ENCODE measurements around the gene OSER1.

The OSER1 gene

DNA sequence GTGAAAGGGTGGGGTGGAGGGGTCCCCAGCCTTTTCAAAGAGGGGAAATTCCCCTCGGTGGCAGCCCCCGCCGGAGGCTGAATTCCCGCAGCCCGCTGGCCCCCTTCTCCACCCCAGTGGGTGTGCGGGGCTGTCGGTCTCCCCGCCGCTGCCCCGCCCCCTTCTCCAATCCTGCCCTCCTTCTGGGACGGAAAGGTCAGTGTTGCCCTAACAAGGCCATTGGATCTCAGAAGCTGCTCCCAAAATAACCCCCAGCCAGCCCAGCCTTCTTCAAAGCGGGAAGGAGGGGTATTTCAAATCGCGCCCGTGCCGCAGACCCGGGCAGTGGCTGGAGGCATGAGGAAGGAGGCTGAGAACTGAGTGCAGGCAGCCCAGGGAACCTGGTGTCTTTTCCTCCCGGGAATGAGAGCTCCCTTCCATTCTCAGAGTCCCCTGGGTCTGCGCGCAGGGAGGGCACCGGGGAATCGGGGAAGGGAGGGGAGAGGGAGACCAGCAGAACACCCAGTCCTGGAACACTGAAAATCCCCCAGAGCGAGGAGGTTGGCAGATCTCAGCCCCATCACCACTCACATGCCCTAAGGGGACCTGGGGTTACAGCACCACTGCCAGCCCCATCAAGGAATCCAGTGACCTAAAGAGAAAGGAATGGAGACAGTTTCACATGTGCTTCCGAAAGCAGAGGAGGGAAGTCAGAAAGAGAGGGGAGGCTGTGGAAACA, 23.4 kb downstream of the OSER1 start, which contains the start of gene JPH2:
Gene JPH2, minus strand, starts transcription at position 135 of the 718 bp plus-strand sequence. CDS start 483 bp downstream, outside the sequence.
- peak within 1 kb of the TSS; percentile 13 for H3K4me2 ChIP-seq (ENCODE audit: low read depth, low read length, poor library complexity, severe bottlenecking)
- H3K4me3 ChIP-seq (ENCODE audit: low read length, poor library complexity, severe bottlenecking) = peak within 1 kb of the TSS; percentile 35
- H3F3A ChIP-seq (ENCODE audit: low read depth) = no peaks in the 10 kb centered on the region
- peak within 1 kb of the TSS; percentile 19; the same call in 1 of the 2 replicates for H2AFZ ChIP-seq (ENCODE audit: low read length)
- H3K79me2 ChIP-seq (ENCODE audit: insufficient read depth, low read length) = no peaks in the 10 kb centered on the region
- TF ChIP-seq EZH2phosphoT487 (IDR thresholded peaks at IDR 0.05; ENCODE audit: borderline replicate concordance) = no peak
- TF ChIP-seq, protein P1, sequence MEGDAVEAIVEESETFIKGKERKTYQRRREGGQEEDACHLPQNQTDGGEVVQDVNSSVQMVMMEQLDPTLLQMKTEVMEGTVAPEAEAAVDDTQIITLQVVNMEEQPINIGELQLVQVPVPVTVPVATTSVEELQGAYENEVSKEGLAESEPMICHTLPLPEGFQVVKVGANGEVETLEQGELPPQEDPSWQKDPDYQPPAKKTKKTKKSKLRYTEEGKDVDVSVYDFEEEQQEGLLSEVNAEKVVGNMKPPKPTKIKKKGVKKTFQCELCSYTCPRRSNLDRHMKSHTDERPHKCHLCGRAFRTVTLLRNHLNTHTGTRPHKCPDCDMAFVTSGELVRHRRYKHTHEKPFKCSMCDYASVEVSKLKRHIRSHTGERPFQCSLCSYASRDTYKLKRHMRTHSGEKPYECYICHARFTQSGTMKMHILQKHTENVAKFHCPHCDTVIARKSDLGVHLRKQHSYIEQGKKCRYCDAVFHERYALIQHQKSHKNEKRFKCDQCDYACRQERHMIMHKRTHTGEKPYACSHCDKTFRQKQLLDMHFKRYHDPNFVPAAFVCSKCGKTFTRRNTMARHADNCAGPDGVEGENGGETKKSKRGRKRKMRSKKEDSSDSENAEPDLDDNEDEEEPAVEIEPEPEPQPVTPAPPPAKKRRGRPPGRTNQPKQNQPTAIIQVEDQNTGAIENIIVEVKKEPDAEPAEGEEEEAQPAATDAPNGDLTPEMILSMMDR (conservative IDR thresholded peaks at IDR 0.05; ENCODE audit: low read length) = no peak
- no peaks in the 10 kb centered on the region for H3K27me3 ChIP-seq (ENCODE audit: insufficient read depth, low read length, poor library complexity, severe bottlenecking)
- H3K36me3 ChIP-seq (ENCODE audit: insufficient read depth, low read length) = no peaks in the 10 kb centered on the region
- no peaks in the 10 kb centered on the region for H3K9me2 ChIP-seq (replicated peaks; ENCODE audit: low read depth, low read length)
- no peaks in the 10 kb centered on the region for H3K4me1 ChIP-seq (ENCODE audit: insufficient read depth, low read length, poor library complexity, severe bottlenecking)
- no peak within 1 kb of the TSS for H3K9ac ChIP-seq (ENCODE audit: low read depth, low read length, poor library complexity, severe bottlenecking)
- no peaks in the 10 kb centered on the region for H3K9me3 ChIP-seq (ENCODE audit: insufficient read depth, low read depth, low read length)
- H4K20me1 ChIP-seq (ENCODE audit: insufficient read depth, low read length, poor library complexity, severe bottlenecking) = no peaks in the 10 kb centered on the region

DNA sequence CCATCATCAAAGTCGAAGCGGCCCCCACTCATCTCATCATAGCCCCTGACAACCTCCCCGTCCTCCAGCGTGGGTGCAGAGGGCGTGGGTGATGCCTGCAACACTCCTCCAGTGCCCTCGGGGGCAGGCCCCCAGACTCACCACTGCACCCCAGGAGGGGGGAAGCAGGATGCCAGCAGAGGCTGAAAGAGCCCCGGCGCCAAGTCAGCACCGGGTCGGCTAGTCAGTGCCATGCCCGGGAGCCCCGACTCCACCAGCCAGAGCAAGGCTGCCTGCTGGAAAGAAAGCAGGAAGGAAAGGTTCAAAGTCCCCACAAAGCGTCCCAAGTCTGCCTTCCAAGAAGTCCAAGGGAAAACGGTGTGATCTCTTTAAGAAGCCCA, 23.9 kb downstream of the OSER1 start:
- H3K9me2 ChIP-seq (replicated peaks; ENCODE audit: low read depth, low read length) = no peaks in the 10 kb centered on the region
- H3K27me3 ChIP-seq (ENCODE audit: insufficient read depth, low read length, poor library complexity, severe bottlenecking) = no peaks in the 10 kb centered on the region
- no peaks in the 10 kb centered on the region for H3K36me3 ChIP-seq (ENCODE audit: insufficient read depth, low read length)
- no peak overlapping the region for H3K9ac ChIP-seq (ENCODE audit: low read depth, low read length, poor library complexity, severe bottlenecking)
- H2AFZ ChIP-seq (ENCODE audit: low read length) = no peak overlapping the region
- no peaks in the 10 kb centered on the region for H3K79me2 ChIP-seq (ENCODE audit: insufficient read depth, low read length)
- no peaks in the 10 kb centered on the region for H4K20me1 ChIP-seq (ENCODE audit: insufficient read depth, low read length, poor library complexity, severe bottlenecking)
- H3K9me3 ChIP-seq (ENCODE audit: insufficient read depth, low read depth, low read length) = no peaks in the 10 kb centered on the region
- no peak overlapping the region for H3K4me3 ChIP-seq (ENCODE audit: low read length, poor library complexity, severe bottlenecking)
- no peaks in the 10 kb centered on the region for H3F3A ChIP-seq (ENCODE audit: low read depth)
- no peak overlapping the region for H3K4me2 ChIP-seq (ENCODE audit: low read depth, low read length, poor library complexity, severe bottlenecking)
- H3K4me1 ChIP-seq (ENCODE audit: insufficient read depth, low read length, poor library complexity, severe bottlenecking) = no peaks in the 10 kb centered on the region
- TF ChIP-seq, protein P1 (conservative IDR thresholded peaks at IDR 0.05; ENCODE audit: low read length) = no peak
- TF ChIP-seq EZH2phosphoT487 (IDR thresholded peaks at IDR 0.05; ENCODE audit: borderline replicate concordance) = no peak

DNA sequence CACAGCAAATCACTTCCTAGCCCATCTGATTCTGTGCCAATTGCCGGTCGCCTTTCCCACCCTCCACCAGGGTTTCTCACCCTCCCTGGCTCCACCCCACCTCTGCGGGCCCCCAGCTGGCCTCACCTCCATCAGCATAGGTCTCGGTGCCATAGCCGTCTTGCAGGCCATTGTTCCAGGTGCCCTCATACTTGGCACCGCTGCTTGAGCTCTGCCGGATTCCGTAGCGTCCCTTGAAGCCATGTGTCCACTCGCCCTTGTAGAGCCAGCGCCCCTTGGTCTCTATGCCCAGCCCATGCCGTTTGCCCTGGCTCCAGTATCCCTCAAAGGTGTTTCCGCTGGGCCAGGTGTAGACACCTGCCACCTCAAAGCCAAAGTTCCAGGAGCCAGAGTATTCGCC, 24.4 kb downstream of the OSER1 start:
- Histone ChIP-seq H3F3A (ENCODE audit: low read depth) (no peaks in the 10 kb centered on the region), H2AFZ (ENCODE audit: low read length) (no peak overlapping the region)

More for the DNA sequence above, 24.4 kb downstream of the OSER1 start:
- H3K4me1 ChIP-seq (ENCODE audit: insufficient read depth, low read length, poor library complexity, severe bottlenecking) = no peaks in the 10 kb centered on the region
- no peak overlapping the region for H3K9ac ChIP-seq (ENCODE audit: low read depth, low read length, poor library complexity, severe bottlenecking)
- no peaks in the 10 kb centered on the region for H3K9me2 ChIP-seq (replicated peaks; ENCODE audit: low read depth, low read length)
- H3K9me3 ChIP-seq (ENCODE audit: insufficient read depth, low read depth, low read length) = no peaks in the 10 kb centered on the region
- no peak overlapping the region for H3K4me3 ChIP-seq (ENCODE audit: low read length, poor library complexity, severe bottlenecking)
- H4K20me1 ChIP-seq (ENCODE audit: insufficient read depth, low read length, poor library complexity, severe bottlenecking) = no peaks in the 10 kb centered on the region
- TF ChIP-seq EZH2phosphoT487 (IDR thresholded peaks at IDR 0.05; ENCODE audit: borderline replicate concordance) = no peak
- TF ChIP-seq, protein P1 (conservative IDR thresholded peaks at IDR 0.05; ENCODE audit: low read length) = no peak
- H3K27me3 ChIP-seq (ENCODE audit: insufficient read depth, low read length, poor library complexity, severe bottlenecking) = no peaks in the 10 kb centered on the region
- no peaks in the 10 kb centered on the region for H3K79me2 ChIP-seq (ENCODE audit: insufficient read depth, low read length)
- no peak overlapping the region for H3K4me2 ChIP-seq (ENCODE audit: low read depth, low read length, poor library complexity, severe bottlenecking)
- no peaks in the 10 kb centered on the region for H3K36me3 ChIP-seq (ENCODE audit: insufficient read depth, low read length)

Measured in Loucy (cell line).